Right atrium auricular region (tissue), 2 donors: Measurements from ENCODE around the gene MGAT5B. TPM values are rescaled to one million over a fixed set of nuclear protein-coding genes. Genes with fewer than 3 reads are reported as not detected.

Experiments used
- DNase-seq: peaks from one replicate; pipeline ENCODE4 v3.0.0-alpha.2; 2019; ENCODE audit warnings: low spot score
- H3K27ac ChIP-seq, 2 donors: fragments of 200-600 bp; sonication (generic); 1 replicate in 1 of 2; 2 replicates in 1 of 2; pipeline ENCODE4 v1.5.1; 2016 to 2019
- H3K27me3 ChIP-seq, 2 donors: fragments of 200-600 bp; sonication (generic); one replicate each; pipeline versions ENCODE4 v1.5.1 to v1.6.0; 2017 to 2019
- H3K36me3 ChIP-seq: fragments of 200-600 bp; sonication (generic); one replicate; pipeline ENCODE4 v1.5.1; 2016
- H3K4me1 ChIP-seq, 2 donors: fragments of 200-600 bp; sonication (generic); one replicate each; pipeline versions ENCODE4 v1.5.1 to v1.6.0; 2017 to 2019
- H3K4me3 ChIP-seq, 2 donors: fragments of 200-600 bp; sonication (generic); 1 replicate in 1 of 2; 2 replicates in 1 of 2; pipeline ENCODE4 v1.5.1; 2017 to 2019; ENCODE audit warnings: mild to moderate bottlenecking in 1 of 2, moderate library complexity in 1 of 2
- H3K9me3 ChIP-seq, 2 donors: fragments of 200-600 bp; sonication (generic); one replicate each; pipeline ENCODE4 v1.5.1; 2019
- total RNA-seq, 2 donors: library from RNA; depleted of rRNA; stranded (reverse); fragments of >200 nt; gene quantifications; one replicate each; pipeline ENCODE4 v1.1.0, GENCODE V29; 2016
- TF ChIP-seq, protein P1 (sequence below), 2 donors: fragments of 200-600 bp; sonication (generic); IDR thresholded peaks; one replicate each; pipeline ENCODE4 v1.5.1; 2019; ENCODE audit warnings: antibody characterized with exemption in 2 of 2

The MGAT5B gene, protein sequence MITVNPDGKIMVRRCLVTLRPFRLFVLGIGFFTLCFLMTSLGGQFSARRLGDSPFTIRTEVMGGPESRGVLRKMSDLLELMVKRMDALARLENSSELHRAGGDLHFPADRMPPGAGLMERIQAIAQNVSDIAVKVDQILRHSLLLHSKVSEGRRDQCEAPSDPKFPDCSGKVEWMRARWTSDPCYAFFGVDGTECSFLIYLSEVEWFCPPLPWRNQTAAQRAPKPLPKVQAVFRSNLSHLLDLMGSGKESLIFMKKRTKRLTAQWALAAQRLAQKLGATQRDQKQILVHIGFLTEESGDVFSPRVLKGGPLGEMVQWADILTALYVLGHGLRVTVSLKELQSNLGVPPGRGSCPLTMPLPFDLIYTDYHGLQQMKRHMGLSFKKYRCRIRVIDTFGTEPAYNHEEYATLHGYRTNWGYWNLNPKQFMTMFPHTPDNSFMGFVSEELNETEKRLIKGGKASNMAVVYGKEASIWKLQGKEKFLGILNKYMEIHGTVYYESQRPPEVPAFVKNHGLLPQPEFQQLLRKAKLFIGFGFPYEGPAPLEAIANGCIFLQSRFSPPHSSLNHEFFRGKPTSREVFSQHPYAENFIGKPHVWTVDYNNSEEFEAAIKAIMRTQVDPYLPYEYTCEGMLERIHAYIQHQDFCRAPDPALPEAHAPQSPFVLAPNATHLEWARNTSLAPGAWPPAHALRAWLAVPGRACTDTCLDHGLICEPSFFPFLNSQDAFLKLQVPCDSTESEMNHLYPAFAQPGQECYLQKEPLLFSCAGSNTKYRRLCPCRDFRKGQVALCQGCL
- not detected for total RNA-seq

DNA sequence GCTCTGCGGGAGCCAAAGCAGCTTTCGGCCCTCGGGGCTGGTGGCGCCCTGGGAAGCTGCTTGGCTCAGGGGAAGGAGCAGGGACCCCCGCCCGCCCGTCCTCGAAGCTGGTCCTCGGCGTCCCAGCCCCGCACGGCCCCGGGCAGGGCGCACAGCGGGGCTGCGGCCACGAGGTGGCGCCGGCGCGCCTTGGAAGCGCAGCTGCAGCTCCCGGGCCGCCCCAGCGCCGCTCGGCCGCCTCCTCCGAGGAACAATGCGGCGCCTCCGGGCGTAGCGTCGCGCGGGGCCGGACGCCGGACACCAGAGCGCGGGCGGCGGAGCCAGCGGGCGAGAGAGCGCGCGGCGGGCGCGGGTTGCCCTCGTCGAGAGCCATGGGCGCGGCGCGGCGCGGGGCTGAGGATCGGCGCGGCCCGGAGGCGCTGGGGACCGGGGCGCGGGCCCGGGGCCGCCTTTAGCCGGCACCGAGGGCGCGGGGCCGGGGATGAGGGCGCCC is at the start of gene MGAT5B:
TSS of gene MGAT5B (plus strand) at position 229 of the 493 bp plus-strand sequence. CDS start 626 bp downstream, outside the sequence.
- Histone ChIP-seq H3K27me3 (peaks cover 12 to 19% of the 10 kb centered on the region in 2 donors), H3K36me3 (no peaks in the 10 kb centered on the region), H3K4me3 (peak within 1 kb of the TSS; percentile 19 to 44), H3K4me1 (peaks cover 0 to 24% of the 10 kb centered on the region in 2 donors), H3K9me3 (no peaks in the 10 kb centered on the region), H3K27ac (no peak within 1 kb of the TSS)
- TF ChIP-seq, protein P1, sequence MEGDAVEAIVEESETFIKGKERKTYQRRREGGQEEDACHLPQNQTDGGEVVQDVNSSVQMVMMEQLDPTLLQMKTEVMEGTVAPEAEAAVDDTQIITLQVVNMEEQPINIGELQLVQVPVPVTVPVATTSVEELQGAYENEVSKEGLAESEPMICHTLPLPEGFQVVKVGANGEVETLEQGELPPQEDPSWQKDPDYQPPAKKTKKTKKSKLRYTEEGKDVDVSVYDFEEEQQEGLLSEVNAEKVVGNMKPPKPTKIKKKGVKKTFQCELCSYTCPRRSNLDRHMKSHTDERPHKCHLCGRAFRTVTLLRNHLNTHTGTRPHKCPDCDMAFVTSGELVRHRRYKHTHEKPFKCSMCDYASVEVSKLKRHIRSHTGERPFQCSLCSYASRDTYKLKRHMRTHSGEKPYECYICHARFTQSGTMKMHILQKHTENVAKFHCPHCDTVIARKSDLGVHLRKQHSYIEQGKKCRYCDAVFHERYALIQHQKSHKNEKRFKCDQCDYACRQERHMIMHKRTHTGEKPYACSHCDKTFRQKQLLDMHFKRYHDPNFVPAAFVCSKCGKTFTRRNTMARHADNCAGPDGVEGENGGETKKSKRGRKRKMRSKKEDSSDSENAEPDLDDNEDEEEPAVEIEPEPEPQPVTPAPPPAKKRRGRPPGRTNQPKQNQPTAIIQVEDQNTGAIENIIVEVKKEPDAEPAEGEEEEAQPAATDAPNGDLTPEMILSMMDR (IDR thresholded peaks at IDR 0.05) = peak; percentile 90 to 96
- peak; percentile 58 for DNase-seq

DNA sequence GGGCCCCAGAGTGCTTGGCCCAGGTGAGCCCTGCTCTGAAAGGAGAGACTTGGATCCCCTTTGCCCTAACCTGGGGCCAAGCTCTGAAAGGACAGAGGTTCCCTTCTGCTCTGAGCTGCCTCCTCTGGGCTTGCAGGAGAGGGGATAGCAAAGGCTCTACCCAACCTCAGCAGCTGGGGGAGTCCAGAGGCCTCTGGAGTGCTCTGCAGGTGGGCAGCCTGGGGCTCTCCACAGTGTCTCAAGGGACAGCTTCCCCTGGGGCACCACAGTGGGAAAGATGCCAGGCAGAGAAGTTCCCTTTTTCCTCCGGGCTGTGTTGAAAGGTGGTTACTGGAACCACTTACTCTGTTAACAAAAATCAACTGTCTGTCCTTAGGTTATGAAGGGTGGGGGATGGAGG is 48.2 kb upstream of the MGAT5B start:
- Histone ChIP-seq H3K4me3 (no peak overlapping the region), H3K27me3 (no peaks in the 10 kb centered on the region), H3K9me3 (no peaks in the 10 kb centered on the region), H3K4me1 (no peaks in the 10 kb centered on the region), H3K36me3 (no peaks in the 10 kb centered on the region), H3K27ac (no peak overlapping the region)
- no peak for DNase-seq
- TF ChIP-seq, protein P1 (IDR thresholded peaks at IDR 0.05) = no peak

DNA sequence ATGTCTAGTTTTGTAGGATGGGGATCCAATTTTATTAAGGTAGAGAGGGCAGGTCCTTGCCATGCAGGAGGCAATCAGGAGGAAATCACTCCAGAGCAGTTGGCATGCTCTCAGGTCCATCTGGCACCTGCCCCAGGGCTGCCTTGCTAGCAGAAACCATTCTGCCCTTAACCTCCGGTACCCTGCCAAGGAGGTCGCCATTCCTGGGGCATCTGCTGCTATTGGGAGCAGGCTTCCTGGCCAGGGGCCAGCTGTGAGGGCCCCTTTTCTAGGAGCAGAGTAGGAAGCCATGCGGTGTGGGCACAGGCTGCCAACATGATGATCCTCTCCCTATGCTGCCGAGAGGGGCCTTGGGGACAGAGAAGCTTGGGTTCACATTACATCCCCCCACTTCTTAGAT is 47.6 kb upstream of the MGAT5B start:
- no peak for DNase-seq
- TF ChIP-seq, protein P1 (IDR thresholded peaks at IDR 0.05) = no peak
- Histone ChIP-seq H3K36me3 (no peaks in the 10 kb centered on the region), H3K27me3 (no peaks in the 10 kb centered on the region), H3K27ac (no peak overlapping the region), H3K9me3 (no peaks in the 10 kb centered on the region), H3K4me3 (no peak overlapping the region), H3K4me1 (no peaks in the 10 kb centered on the region)

DNA sequence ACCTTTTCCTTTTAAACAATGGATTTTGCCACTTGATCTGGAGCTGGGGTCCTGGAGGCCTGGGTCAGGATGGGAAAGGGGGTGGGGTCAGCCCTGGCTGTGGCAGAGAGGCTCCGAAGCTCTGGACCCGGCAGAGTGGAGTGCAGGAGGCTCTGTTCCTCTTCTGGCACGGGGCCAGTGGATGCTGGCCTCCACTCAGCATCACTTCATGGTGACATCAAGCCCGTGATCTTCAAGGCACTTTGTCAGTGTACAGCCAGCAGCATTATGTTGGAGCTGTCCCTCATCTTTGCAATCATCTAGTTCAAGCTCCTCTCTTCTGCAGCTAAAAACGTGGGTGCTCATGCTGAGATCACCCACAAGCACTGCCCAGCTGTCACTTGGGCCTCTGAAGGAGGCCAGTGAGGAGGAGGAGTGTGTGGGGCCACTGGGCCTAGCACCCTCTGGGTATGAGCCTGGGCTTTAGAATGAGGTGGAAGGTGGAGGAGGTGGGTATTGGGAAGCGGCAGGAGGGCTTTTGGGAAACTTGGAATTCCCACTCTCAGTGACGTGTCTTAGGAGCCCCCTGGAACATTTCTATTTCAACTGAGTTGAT is 45.9 kb upstream of the MGAT5B start:
- no peaks in the 10 kb centered on the region for H3K4me1 ChIP-seq
- TF ChIP-seq, protein P1 (IDR thresholded peaks at IDR 0.05) = no peak
- H3K36me3 ChIP-seq = no peaks in the 10 kb centered on the region
- no peak overlapping the region for H3K4me3 ChIP-seq
- H3K27me3 ChIP-seq = no peaks in the 10 kb centered on the region
- H3K27ac ChIP-seq = no peak overlapping the region
- no peaks in the 10 kb centered on the region for H3K9me3 ChIP-seq
- no peak for DNase-seq

DNA sequence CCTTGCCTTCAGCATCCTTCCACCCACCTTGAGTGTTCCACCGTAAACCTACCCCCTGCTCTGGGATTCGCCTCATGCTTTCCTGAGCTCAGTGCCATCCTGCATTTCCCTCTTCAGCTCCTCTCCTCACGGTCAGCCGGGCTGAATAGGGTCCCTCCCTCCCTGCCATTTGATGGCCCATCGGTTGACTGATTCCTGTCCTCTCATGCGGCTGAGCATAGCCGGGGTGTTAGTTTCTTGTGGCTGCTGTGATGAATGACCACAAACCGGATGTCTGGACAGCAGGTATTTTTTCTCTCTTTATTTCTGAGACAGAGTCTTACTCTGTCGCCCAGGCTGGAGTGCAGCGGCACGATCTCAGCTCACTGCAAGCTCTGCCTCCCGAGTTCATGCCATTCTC is 44.1 kb upstream of the MGAT5B start:
- Histone ChIP-seq H3K4me1 (no peaks in the 10 kb centered on the region), H3K27me3 (no peaks in the 10 kb centered on the region), H3K9me3 (no peaks in the 10 kb centered on the region), H3K27ac (no peak overlapping the region), H3K36me3 (no peaks in the 10 kb centered on the region), H3K4me3 (no peak overlapping the region)
- TF ChIP-seq, protein P1 (IDR thresholded peaks at IDR 0.05) = no peak
- DNase-seq = no peak
